ENCODE results near the gene CLDN4. TPM values are rescaled to one million over a fixed set of nuclear protein-coding genes. Genes with fewer than 3 reads are reported as not detected.

CLDN4 gene
- polyA plus RNA-seq, 1 donor (not counting 4 experiments of a cell fraction or from before 2014, with no cell fraction given) = 7.2 TPM

DNA sequence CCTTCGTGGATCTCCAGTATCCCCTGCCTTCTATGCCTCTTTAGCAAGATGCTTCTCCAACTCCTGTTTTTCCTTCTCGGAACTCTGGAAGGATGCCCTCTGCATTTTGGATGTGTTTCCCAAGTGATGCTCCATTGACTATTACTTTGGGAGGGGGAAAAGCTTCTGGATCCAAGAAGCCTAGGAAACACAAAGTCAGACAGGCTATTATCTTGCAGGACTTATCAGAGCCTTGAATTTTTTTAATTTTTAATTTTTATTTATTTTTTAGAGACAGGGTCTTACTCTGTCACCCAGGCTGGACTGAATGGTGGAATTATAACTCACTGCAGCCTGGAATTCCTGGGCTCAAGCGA is 51.2 kb downstream of the CLDN4 start:
- Histone ChIP-seq H3K4me1 (ENCODE audit: control insufficient read depth, extremely low read depth, insufficient read depth, low read length) (no peaks in the 10 kb centered on the region), H3K27ac (ENCODE audit: control insufficient read depth, insufficient read depth, low read length) (no peak overlapping the region), H2AFZ (ENCODE audit: control insufficient read depth, low read length) (no peak overlapping the region), H3K9ac (ENCODE audit: control insufficient read depth, extremely low read depth, insufficient read depth, low read length) (no peak overlapping the region), H4K20me1 (ENCODE audit: control insufficient read depth, extremely low read depth, insufficient read depth, low read length) (no peaks in the 10 kb centered on the region), H3K27me3 (ENCODE audit: control insufficient read depth, extremely low read depth, insufficient read depth, low read length) (peaks cover 28% of the 10 kb centered on the region), H3K4me2 (ENCODE audit: control insufficient read depth, extremely low read depth, insufficient read depth, low read depth, low read length) (no peak overlapping the region), H3K4me3 (ENCODE audit: control insufficient read depth in 2 of 3, extremely low read depth in 1 of 3, insufficient read depth in 2 of 3, low read depth in 1 of 3, low read length in 3 of 3) (no peak overlapping the region), H3K36me3 (ENCODE audit: control insufficient read depth in 2 of 2, extremely low read depth in 1 of 2, insufficient read depth in 2 of 2, low read length in 2 of 2) (no peaks in the 10 kb centered on the region), H3K9me3 (ENCODE audit: control insufficient read depth, low read depth, low read length) (no peaks in the 10 kb centered on the region), H3K9me1 (ENCODE audit: control insufficient read depth, extremely low read depth, insufficient read depth, low read length) (no peaks in the 10 kb centered on the region), H3K79me2 (ENCODE audit: control insufficient read depth, insufficient read depth, low read length) (no peaks in the 10 kb centered on the region)
- TF ChIP-seq, protein P1, sequence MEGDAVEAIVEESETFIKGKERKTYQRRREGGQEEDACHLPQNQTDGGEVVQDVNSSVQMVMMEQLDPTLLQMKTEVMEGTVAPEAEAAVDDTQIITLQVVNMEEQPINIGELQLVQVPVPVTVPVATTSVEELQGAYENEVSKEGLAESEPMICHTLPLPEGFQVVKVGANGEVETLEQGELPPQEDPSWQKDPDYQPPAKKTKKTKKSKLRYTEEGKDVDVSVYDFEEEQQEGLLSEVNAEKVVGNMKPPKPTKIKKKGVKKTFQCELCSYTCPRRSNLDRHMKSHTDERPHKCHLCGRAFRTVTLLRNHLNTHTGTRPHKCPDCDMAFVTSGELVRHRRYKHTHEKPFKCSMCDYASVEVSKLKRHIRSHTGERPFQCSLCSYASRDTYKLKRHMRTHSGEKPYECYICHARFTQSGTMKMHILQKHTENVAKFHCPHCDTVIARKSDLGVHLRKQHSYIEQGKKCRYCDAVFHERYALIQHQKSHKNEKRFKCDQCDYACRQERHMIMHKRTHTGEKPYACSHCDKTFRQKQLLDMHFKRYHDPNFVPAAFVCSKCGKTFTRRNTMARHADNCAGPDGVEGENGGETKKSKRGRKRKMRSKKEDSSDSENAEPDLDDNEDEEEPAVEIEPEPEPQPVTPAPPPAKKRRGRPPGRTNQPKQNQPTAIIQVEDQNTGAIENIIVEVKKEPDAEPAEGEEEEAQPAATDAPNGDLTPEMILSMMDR (optimal IDR thresholded peaks at IDR 0.05 in 1 of 3, IDR thresholded peaks at IDR 0.05 in 1 of 3, conservative IDR thresholded peaks at IDR 0.05 in 1 of 3; ENCODE audit: extremely low read depth in 1 of 3, insufficient read depth in 2 of 3, low read length in 3 of 3) = no peak
- TF ChIP-seq EZH2 (IDR thresholded peaks at IDR 0.05; ENCODE audit: low read length) = no peak
- DNase-seq (ENCODE audit: low read depth, low spot score) (no peak), FAIRE-seq (no peak)
- dilution Hi-C loops (cut with MboI; ENCODE audit: extremely low pct_ligation_motif_present, low sequenced_read_pairs) = no loop called here

Other genes starting within 250 kb of the CLDN4 start
- 0.05 to 0.14 TPM (median 0.05 TPM) in 3 replicates for gene MLXIPL, start 206.5 kb upstream of the CLDN4 start, polyA plus RNA-seq
- gene VPS37D, start 163.2 kb upstream of the CLDN4 start, polyA plus RNA-seq = 0.65 to 1.5 TPM (median 0.81 TPM) in 3 replicates
- 4.9 to 5.7 TPM (median 5.0 TPM) in 3 replicates for gene DNAJC30, start 147.5 kb upstream of the CLDN4 start, polyA plus RNA-seq
- 47.1 to 87.5 TPM (median 72.0 TPM) in 3 replicates for gene BUD23, start 147.4 kb upstream of the CLDN4 start, polyA plus RNA-seq
- 19.4 to 37.9 TPM (median 22.4 TPM) in 3 replicates for gene STX1A, start 111.3 kb upstream of the CLDN4 start, polyA plus RNA-seq
- 11.3 to 15.2 TPM (median 11.5 TPM) in 3 replicates for gene ABHD11, start 92.2 kb upstream of the CLDN4 start, polyA plus RNA-seq
- not detected in 3 replicates for gene CLDN3, start 60.7 kb upstream of the CLDN4 start, polyA plus RNA-seq
- gene METTL27, start 11.5 kb downstream of the CLDN4 start, polyA plus RNA-seq = 0.90 to 1.4 TPM (median 0.97 TPM) in 3 replicates
- not detected in 3 replicates for gene TMEM270, start 30.2 kb downstream of the CLDN4 start, polyA plus RNA-seq
- gene ELN, start 197.2 kb downstream of the CLDN4 start, polyA plus RNA-seq = not detected in 3 replicates